SIG-M5 treated with dmso at 0.1 percent for 504 hours (cell line): ENCODE data around the gene GMCL2.

Experiments
- DNase-seq: peaks from one replicate; lab custom pipeline; 2025; ENCODE audit not compliant: unreplicated experiment; lab: John Stamatoyannopoulos, UW

The GMCL2 gene

GRCh38 chr5:178147406-178147805, 39.8 kb downstream of the GMCL2 start:
- no peak for DNase-seq

GRCh38 chr5:178145965-178146820, 41.0 kb downstream of the GMCL2 start:
- peak; percentile 83 for DNase-seq

GRCh38 chr5:178143901-178144300, 43.3 kb downstream of the GMCL2 start:
- DNase-seq = no peak

GRCh38 chr5:178143246-178143645, 43.9 kb downstream of the GMCL2 start:
- no peak for DNase-seq

GRCh38 chr5:178142642-178143041, 44.5 kb downstream of the GMCL2 start:
- no peak for DNase-seq

GRCh38 chr5:178141550-178141949, 45.6 kb downstream of the GMCL2 start:
- DNase-seq = no peak

GRCh38 chr5:178137991-178138390, 49.2 kb downstream of the GMCL2 start:
- DNase-seq = no peak

GRCh38 chr5:178136990-178137389, 50.2 kb downstream of the GMCL2 start:
- no peak for DNase-seq
